Activated naive CD8-positive, alpha-beta T cell (primary cell): ENCODE results near the gene GMFB.

Source experiments
- H3K27ac Mint-ChIP-seq: one replicate; pipeline ENCODE4 v1.8.0; 2021; ENCODE audit warnings: mixed read lengths
- H3K27me3 Mint-ChIP-seq: one replicate; pipeline ENCODE4 v1.8.0; 2021; ENCODE audit warnings: mixed read lengths
- H3K36me3 Mint-ChIP-seq: one replicate; pipeline ENCODE4 v1.8.0; 2021; ENCODE audit warnings: mixed read lengths
- H3K4me1 Mint-ChIP-seq: one replicate; pipeline ENCODE4 v1.8.0; 2021; ENCODE audit warnings: low read depth, mixed read lengths
- H3K4me3 Mint-ChIP-seq: one replicate; pipeline ENCODE4 v1.8.0; 2021; ENCODE audit warnings: mild to moderate bottlenecking, mixed read lengths
- H3K9me3 Mint-ChIP-seq: one replicate; pipeline ENCODE4 v1.8.0; 2021; ENCODE audit warnings: low read depth, mixed read lengths

The GMFB gene

DNA sequence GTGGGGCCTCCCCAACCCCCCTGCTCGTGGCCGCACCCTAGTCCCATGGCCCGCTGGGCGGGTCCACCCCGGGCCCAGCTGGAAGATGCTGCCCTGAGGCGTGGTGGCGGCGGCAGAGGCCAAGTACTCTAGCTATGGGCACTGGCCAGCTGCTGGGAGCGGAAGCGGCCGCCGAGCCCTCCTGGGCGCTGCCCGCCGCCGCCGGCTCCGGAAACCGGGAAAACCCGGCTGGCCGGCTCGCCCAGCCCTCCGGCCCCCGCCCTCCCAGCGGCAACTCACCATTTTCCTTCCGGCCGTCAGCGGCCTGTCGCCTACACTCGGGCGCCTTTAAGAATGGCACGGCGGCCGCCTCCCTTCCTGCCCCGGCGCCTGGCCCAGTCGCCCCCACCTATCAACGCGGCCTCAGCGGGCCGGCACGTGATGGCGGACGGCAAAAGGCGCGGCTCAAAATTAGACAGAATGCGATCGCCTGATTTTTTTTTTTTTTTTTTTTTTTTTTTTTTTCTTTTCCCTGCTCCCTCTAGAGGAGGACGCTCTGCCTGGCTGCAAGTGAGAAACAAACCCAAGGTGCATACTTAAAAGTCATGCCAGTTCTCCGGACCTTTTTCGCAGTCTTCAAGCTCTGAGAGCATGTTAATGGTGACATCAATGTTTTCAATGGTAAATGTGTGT is at the start of gene GMFB:
TSS of gene GMFB (minus strand) at position 335 of the 672 bp plus-strand sequence. CDS start at position 282, 53 bp downstream.
- Mint-ChIP-seq H3K27ac (peak within 1 kb of the TSS; percentile 96), H3K4me1 (peaks cover 60% of the 10 kb centered on the region), H3K27me3 (no peaks in the 10 kb centered on the region), H3K4me3 (peak within 1 kb of the TSS; percentile 97), H3K9me3 (no peaks in the 10 kb centered on the region), H3K36me3 (peaks cover 2% of the 10 kb centered on the region)

DNA sequence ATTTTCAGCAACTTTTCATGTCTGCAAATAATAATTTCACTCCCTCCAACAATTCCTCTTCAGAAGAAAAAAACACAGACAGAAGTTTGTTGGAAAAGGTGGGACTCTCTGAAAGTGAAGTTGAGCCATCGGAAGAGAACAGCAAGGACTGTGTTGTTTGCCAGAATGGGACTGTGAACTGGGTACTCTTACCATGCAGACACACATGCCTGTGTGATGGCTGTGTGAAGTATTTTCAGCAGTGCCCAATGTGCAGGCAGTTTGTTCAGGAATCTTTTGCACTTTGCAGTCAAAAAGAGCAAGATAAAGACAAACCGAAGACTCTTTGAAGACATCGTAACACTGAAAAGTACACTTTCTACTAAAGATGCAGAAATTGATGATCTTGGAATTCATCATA is 49.3 kb upstream of the GMFB start:
- Mint-ChIP-seq H3K36me3 (peaks cover 7% of the 10 kb centered on the region), H3K27me3 (no peaks in the 10 kb centered on the region), H3K4me3 (no peak overlapping the region), H3K9me3 (no peaks in the 10 kb centered on the region), H3K4me1 (no peaks in the 10 kb centered on the region), H3K27ac (no peak overlapping the region)

DNA sequence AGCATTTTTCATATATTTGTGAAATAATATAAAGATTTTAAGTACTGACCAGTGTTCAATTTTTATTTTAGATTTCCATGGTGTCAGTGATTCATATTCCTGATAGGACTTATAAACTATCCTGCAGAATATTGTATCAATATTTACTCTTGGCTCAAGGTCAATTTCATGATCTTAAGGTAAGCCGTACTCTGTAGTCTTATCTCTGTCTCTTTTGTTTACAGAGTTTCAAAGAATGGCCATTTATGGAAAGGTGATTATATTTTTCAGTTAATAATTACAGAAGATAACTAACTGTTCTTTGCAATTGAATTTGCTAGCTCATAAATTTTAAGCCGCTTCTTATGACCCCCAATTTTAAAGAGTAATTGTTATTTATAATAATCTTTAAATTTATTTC is 48.9 kb upstream of the GMFB start:
- Mint-ChIP-seq H3K9me3 (no peaks in the 10 kb centered on the region), H3K36me3 (peaks cover 7% of the 10 kb centered on the region), H3K4me1 (no peaks in the 10 kb centered on the region), H3K27ac (no peak overlapping the region), H3K4me3 (no peak overlapping the region), H3K27me3 (no peaks in the 10 kb centered on the region)

GRCh38 chr14:54535646-54536045 is 46.9 kb upstream of the GMFB start:
- Mint-ChIP-seq H3K27me3 (no peaks in the 10 kb centered on the region), H3K36me3 (peaks cover 9% of the 10 kb centered on the region), H3K4me1 (no peaks in the 10 kb centered on the region), H3K4me3 (no peak overlapping the region), H3K9me3 (no peaks in the 10 kb centered on the region), H3K27ac (no peak overlapping the region)

DNA sequence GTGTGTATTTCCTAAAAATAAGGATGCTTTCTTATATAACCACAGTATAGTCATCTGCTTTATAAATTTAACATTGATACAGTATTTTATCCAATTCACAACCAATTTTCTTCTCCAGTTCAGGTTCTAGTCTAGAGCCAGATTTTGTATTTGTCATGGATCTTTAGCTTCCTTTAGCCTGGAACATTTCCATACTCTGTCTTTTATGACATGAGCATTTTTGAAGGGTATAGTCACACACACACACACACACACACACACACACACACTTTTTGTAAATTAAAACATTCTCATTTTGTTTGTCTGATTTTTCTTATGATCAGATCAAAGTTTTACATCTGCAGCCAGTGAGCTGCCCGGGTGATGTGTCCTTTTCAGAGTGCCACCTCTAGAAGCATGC is 46.3 kb upstream of the GMFB start:
- Mint-ChIP-seq H3K36me3 (peaks cover 9% of the 10 kb centered on the region), H3K4me1 (no peaks in the 10 kb centered on the region), H3K4me3 (no peak overlapping the region), H3K27ac (no peak overlapping the region), H3K9me3 (no peaks in the 10 kb centered on the region), H3K27me3 (no peaks in the 10 kb centered on the region)

DNA sequence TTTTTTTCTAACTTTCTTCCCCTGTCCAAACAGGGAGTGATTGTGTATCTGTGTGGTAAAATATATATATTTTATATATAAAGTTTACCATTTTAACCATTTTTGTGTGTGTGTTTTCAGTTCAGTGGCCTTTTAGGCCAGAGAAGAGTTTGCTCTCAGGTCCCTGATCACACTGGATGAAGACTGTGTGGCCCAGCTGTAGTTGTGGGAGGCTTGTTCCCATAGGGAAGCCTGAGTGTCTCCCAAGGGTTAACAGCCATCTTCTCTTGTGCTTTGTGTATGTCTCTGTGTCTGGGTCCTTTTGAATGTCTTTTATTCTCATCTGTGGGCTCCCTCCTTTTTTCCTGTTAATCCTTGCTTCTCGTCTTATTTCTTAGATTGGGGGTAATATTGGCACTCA is 44.3 kb upstream of the GMFB start:
- no peaks in the 10 kb centered on the region for H3K4me1 Mint-ChIP-seq
- no peak overlapping the region for H3K4me3 Mint-ChIP-seq
- peaks cover 11% of the 10 kb centered on the region for H3K36me3 Mint-ChIP-seq
- no peaks in the 10 kb centered on the region for H3K9me3 Mint-ChIP-seq
- no peak overlapping the region for H3K27ac Mint-ChIP-seq
- H3K27me3 Mint-ChIP-seq = no peaks in the 10 kb centered on the region

GRCh38 chr14:54532111-54533012 is 43.6 kb upstream of the GMFB start:
- no peak overlapping the region for H3K27ac Mint-ChIP-seq
- no peaks in the 10 kb centered on the region for H3K9me3 Mint-ChIP-seq
- no peaks in the 10 kb centered on the region for H3K27me3 Mint-ChIP-seq
- no peaks in the 10 kb centered on the region for H3K4me1 Mint-ChIP-seq
- peaks cover 13% of the 10 kb centered on the region for H3K36me3 Mint-ChIP-seq
- no peak overlapping the region for H3K4me3 Mint-ChIP-seq

- Mint-ChIP-seq H3K9me3 (no peaks in the 10 kb centered on the region), H3K4me1 (no peaks in the 10 kb centered on the region), H3K36me3 (peaks cover 10% of the 10 kb centered on the region), H3K4me3 (no peak overlapping the region), H3K27ac (no peak overlapping the region), H3K27me3 (no peaks in the 10 kb centered on the region)
Observed at GRCh38 chr14:54529811-54530210, 41.0 kb upstream of the GMFB start.

GRCh38 chr14:54528973-54529372 is 40.2 kb upstream of the GMFB start:
- H3K27me3 Mint-ChIP-seq = no peaks in the 10 kb centered on the region

DNA sequence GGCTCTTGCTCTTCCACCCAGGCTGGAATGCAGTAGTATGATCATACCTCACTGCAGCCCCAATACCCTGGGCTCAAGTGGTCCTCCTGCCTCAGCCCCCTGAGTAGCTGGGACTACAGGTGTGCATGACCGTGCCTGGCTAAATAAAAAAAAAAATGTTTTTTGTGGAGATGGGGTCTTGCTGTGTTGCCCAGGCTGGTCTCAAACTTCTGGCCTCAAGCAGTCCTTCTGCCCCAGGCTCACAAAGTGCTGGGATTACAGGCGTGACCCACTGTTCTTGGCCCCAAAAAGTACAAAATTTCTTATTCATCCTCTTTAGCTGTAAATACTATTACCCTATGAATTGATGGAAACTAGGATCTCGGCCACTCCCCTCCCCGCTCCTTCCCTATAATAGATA is 35.6 kb upstream of the GMFB start:
- Mint-ChIP-seq H3K27ac (no peak overlapping the region), H3K4me3 (no peak overlapping the region), H3K27me3 (no peaks in the 10 kb centered on the region), H3K4me1 (peaks cover 3% of the 10 kb centered on the region), H3K36me3 (peaks cover 16% of the 10 kb centered on the region), H3K9me3 (no peaks in the 10 kb centered on the region)

More at GRCh38 chr14:54528973-54529372, 40.2 kb upstream of the GMFB start:
- Mint-ChIP-seq H3K27ac (no peak overlapping the region), H3K36me3 (peaks cover 8% of the 10 kb centered on the region), H3K4me3 (no peak overlapping the region), H3K9me3 (no peaks in the 10 kb centered on the region), H3K4me1 (no peaks in the 10 kb centered on the region)

GRCh38 chr14:54516709-54517108 is 27.9 kb upstream of the GMFB start:
- peaks cover 40% of the 10 kb centered on the region for H3K4me1 Mint-ChIP-seq
- no peak overlapping the region for H3K4me3 Mint-ChIP-seq
- H3K9me3 Mint-ChIP-seq = peaks cover 5% of the 10 kb centered on the region
- H3K36me3 Mint-ChIP-seq = peaks cover 26% of the 10 kb centered on the region
- no peaks in the 10 kb centered on the region for H3K27me3 Mint-ChIP-seq
- H3K27ac Mint-ChIP-seq = no peak overlapping the region

DNA sequence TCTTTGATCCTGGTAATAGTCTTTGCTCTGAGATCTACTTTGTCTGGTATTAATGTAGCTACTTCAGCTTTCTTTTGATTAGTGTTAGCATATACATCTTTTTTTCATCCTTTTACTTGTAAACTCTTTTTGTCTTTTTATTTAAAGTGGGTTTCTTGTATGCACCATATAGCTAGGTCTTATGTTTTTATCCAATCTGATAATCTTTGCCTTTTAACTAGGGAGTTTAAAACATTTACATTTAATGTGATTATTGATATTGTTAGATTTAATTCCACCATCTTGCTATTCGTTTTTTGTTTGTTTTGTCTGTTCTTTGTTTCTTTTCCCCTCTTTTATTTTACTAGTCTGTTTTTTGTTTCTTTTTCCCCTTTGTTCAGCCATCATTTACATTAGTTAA is 26.9 kb upstream of the GMFB start:
- peaks cover 26% of the 10 kb centered on the region for H3K36me3 Mint-ChIP-seq
- peaks cover 5% of the 10 kb centered on the region for H3K9me3 Mint-ChIP-seq
- no peaks in the 10 kb centered on the region for H3K27me3 Mint-ChIP-seq
- peaks cover 50% of the 10 kb centered on the region for H3K4me1 Mint-ChIP-seq
- H3K27ac Mint-ChIP-seq = no peak overlapping the region
- no peak overlapping the region for H3K4me3 Mint-ChIP-seq

DNA sequence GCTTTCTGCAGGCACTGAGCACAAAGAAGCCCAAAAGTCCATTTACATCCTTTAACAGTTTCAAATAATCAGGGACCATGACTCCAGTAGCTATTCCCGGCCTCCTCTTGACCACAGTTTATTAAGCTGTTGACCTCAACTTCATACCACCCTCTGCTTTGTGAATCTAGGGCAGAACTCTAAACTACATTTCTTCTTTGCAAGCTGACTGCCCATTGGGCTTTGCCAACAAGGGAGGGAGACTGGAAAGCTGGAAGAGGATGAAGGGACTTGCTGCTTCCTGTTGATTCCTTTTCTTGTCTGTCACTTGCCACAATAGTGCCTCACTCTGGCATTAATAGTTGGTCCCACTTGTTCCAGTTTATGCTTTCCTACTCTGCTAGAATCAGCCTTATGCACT is 23.6 kb upstream of the GMFB start:
- no peak overlapping the region for H3K4me3 Mint-ChIP-seq
- peaks cover 20% of the 10 kb centered on the region for H3K36me3 Mint-ChIP-seq
- no peak overlapping the region for H3K27ac Mint-ChIP-seq
- H3K27me3 Mint-ChIP-seq = no peaks in the 10 kb centered on the region
- H3K9me3 Mint-ChIP-seq = peaks cover 5% of the 10 kb centered on the region
- H3K4me1 Mint-ChIP-seq = peaks cover 54% of the 10 kb centered on the region

GRCh38 chr14:54509546-54510501 is 21.0 kb upstream of the GMFB start, which contains the start of gene CGRRF1:
Gene CGRRF1, plus strand, starts transcription at chr14:54509906. Its CDS starts 54 bp downstream, at chr14:54509960.
- Mint-ChIP-seq H3K9me3 (no peaks in the 10 kb centered on the region), H3K36me3 (peaks cover 4% of the 10 kb centered on the region), H3K27me3 (peaks cover 4% of the 10 kb centered on the region), H3K27ac (peak within 1 kb of the TSS; percentile 72), H3K4me3 (peak within 1 kb of the TSS; percentile 93), H3K4me1 (peaks cover 46% of the 10 kb centered on the region)
